ENCODE results near the gene ARID3C.
A peak's percentile ranks its signal among the peaks of the same experiment; 100 is the strongest.

Gene ARID3C

DNA sequence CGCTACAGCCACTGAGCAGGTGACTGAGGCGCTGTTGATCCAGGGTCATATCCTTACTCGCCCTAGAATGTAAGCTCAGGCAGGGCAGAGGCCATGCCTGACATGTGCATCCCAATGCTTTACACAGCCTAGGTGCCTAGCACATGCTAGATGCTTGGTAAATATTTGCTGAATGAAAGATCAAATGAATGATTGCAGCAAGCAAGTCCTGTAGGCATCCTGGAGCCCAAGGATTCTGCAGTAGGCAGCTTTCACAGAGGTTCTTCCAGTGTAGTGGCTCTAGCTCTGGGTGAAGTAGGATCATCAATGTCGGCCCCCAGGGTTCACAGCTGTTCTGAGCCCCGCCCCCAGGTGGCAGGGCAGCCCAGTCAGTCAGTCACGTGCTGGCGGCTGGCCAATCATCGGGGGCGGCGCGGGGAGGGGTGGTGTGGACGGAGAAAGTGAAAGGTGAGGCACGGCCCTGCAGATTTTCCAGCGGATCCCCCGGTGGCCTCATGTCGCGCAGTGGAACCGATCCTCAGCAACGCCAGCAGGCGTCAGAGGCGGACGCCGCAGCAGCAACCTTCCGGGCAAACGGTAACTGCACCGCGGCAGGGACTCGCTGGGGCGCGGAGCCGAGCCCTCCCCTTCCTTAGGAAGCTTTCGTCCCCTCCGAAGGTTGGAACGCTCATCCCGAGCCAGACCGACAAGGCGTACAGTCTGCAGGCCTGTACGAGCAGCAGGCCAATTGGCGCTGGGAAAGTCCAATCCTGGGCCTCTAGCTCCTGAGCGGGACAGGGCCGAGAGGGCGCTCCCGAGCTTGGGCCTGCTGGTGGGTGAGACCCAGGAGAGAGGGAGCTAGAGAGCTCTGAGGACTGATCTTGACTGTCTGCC lies 17.6 kb upstream of the ARID3C start, which contains the start of gene GALT (continued):
- TF ChIP-seq, protein P1, sequence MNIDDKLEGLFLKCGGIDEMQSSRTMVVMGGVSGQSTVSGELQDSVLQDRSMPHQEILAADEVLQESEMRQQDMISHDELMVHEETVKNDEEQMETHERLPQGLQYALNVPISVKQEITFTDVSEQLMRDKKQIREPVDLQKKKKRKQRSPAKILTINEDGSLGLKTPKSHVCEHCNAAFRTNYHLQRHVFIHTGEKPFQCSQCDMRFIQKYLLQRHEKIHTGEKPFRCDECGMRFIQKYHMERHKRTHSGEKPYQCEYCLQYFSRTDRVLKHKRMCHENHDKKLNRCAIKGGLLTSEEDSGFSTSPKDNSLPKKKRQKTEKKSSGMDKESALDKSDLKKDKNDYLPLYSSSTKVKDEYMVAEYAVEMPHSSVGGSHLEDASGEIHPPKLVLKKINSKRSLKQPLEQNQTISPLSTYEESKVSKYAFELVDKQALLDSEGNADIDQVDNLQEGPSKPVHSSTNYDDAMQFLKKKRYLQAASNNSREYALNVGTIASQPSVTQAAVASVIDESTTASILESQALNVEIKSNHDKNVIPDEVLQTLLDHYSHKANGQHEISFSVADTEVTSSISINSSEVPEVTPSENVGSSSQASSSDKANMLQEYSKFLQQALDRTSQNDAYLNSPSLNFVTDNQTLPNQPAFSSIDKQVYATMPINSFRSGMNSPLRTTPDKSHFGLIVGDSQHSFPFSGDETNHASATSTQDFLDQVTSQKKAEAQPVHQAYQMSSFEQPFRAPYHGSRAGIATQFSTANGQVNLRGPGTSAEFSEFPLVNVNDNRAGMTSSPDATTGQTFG (tag by site-specific recombination; IDR thresholded peaks at IDR 0.05; ENCODE audit: borderline replicate concordance): no peak
- TF ChIP-seq OVOL3 (tag by site-specific recombination; IDR thresholded peaks at IDR 0.05) (no peak), MZF1 (tag by site-specific recombination; IDR thresholded peaks at IDR 0.05; ENCODE audit: borderline replicate concordance) (peak; percentile 63; the same call in 1 of the 2 replicates), ZNF791 (tag by site-specific recombination; IDR thresholded peaks at IDR 0.05) (no peak), ZNF473 (tag by site-specific recombination; IDR thresholded peaks at IDR 0.05) (no peak), ZNF292 (tag by site-specific recombination; IDR thresholded peaks at IDR 0.05; ENCODE audit: borderline replicate concordance, low read depth) (no peak), ZNF549 (tag by site-specific recombination; IDR thresholded peaks at IDR 0.05) (no peak), ZBTB17 (tag by site-specific recombination; IDR thresholded peaks at IDR 0.05) (peak; percentile 76), ZNF223 (tag by site-specific recombination; IDR thresholded peaks at IDR 0.05) (no peak), ZNF366 (tag by site-specific recombination; conservative IDR thresholded peaks at IDR 0.05) (0 out of 2 replicates have a peak, but pooled peaks have one; percentile 38), GFI1B (tag by site-specific recombination; IDR thresholded peaks at IDR 0.05) (no peak), ZNF670 (tag by site-specific recombination; IDR thresholded peaks at IDR 0.05; ENCODE audit: low read depth) (no peak), HOXD13 (CRISPR knock-in tag; IDR thresholded peaks at IDR 0.05; ENCODE audit: borderline replicate concordance) (no peak; the same call in 1 of the 2 replicates), ZNF707 (tag by site-specific recombination; IDR thresholded peaks at IDR 0.05) (no peak), ZFP41 (tag by site-specific recombination; IDR thresholded peaks at IDR 0.05; ENCODE audit: borderline replicate concordance) (no peak), ZBTB21 (tag by site-specific recombination; IDR thresholded peaks at IDR 0.05) (no peak), ZXDB (tag by site-specific recombination; IDR thresholded peaks at IDR 0.05) (peak; percentile 73), REPIN1 (tag by site-specific recombination; IDR thresholded peaks at IDR 0.05; ENCODE audit: low read depth) (0 out of 2 replicates have a peak, but pooled peaks have one; percentile 72), ZNF174 (tag by site-specific recombination; IDR thresholded peaks at IDR 0.05) (no peak), ZNF530 (tag by site-specific recombination; IDR thresholded peaks at IDR 0.05; ENCODE audit: low read depth) (no peak), ZNF248 (tag by site-specific recombination; IDR thresholded peaks at IDR 0.05) (no peak), ZNF302 (tag by site-specific recombination; IDR thresholded peaks at IDR 0.05; ENCODE audit: low read depth) (no peak), ZNF626 (tag by site-specific recombination; IDR thresholded peaks at IDR 0.05) (no peak)
- TF ChIP-seq, protein P2, sequence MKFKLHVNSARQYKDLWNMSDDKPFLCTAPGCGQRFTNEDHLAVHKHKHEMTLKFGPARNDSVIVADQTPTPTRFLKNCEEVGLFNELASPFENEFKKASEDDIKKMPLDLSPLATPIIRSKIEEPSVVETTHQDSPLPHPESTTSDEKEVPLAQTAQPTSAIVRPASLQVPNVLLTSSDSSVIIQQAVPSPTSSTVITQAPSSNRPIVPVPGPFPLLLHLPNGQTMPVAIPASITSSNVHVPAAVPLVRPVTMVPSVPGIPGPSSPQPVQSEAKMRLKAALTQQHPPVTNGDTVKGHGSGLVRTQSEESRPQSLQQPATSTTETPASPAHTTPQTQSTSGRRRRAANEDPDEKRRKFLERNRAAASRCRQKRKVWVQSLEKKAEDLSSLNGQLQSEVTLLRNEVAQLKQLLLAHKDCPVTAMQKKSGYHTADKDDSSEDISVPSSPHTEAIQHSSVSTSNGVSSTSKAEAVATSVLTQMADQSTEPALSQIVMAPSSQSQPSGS (tag by site-specific recombination; IDR thresholded peaks at IDR 0.05; ENCODE audit: low read depth): no peak
- TF ChIP-seq, protein P3, sequence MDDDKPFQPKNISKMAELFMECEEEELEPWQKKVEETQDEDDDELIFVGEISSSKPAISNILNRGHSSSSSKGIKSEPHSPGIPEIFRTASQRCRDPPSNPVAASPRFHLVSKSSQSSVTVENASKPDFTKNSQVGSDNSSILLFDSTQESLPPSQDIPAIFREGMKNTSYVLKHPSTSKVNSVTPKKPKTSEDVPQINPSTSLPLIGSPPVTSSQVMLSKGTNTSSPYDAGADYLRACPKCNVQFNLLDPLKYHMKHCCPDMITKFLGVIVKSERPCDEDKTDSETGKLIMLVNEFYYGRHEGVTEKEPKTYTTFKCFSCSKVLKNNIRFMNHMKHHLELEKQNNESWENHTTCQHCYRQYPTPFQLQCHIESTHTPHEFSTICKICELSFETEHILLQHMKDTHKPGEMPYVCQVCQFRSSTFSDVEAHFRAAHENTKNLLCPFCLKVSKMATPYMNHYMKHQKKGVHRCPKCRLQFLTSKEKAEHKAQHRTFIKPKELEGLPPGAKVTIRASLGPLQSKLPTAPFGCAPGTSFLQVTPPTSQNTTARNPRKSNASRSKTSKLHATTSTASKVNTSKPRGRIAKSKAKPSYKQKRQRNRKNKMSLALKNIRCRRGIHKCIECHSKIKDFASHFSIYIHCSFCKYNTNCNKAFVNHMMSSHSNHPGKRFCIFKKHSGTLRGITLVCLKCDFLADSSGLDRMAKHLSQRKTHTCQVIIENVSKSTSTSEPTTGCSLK (tag by site-specific recombination; IDR thresholded peaks at IDR 0.05): no peak
- TF ChIP-seq, protein P4, sequence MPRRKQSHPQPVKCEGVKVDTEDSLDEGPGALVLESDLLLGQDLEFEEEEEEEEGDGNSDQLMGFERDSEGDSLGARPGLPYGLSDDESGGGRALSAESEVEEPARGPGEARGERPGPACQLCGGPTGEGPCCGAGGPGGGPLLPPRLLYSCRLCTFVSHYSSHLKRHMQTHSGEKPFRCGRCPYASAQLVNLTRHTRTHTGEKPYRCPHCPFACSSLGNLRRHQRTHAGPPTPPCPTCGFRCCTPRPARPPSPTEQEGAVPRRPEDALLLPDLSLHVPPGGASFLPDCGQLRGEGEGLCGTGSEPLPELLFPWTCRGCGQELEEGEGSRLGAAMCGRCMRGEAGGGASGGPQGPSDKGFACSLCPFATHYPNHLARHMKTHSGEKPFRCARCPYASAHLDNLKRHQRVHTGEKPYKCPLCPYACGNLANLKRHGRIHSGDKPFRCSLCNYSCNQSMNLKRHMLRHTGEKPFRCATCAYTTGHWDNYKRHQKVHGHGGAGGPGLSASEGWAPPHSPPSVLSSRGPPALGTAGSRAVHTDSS (tag by site-specific recombination; IDR thresholded peaks at IDR 0.05): no peak
- TF ChIP-seq, protein P5, sequence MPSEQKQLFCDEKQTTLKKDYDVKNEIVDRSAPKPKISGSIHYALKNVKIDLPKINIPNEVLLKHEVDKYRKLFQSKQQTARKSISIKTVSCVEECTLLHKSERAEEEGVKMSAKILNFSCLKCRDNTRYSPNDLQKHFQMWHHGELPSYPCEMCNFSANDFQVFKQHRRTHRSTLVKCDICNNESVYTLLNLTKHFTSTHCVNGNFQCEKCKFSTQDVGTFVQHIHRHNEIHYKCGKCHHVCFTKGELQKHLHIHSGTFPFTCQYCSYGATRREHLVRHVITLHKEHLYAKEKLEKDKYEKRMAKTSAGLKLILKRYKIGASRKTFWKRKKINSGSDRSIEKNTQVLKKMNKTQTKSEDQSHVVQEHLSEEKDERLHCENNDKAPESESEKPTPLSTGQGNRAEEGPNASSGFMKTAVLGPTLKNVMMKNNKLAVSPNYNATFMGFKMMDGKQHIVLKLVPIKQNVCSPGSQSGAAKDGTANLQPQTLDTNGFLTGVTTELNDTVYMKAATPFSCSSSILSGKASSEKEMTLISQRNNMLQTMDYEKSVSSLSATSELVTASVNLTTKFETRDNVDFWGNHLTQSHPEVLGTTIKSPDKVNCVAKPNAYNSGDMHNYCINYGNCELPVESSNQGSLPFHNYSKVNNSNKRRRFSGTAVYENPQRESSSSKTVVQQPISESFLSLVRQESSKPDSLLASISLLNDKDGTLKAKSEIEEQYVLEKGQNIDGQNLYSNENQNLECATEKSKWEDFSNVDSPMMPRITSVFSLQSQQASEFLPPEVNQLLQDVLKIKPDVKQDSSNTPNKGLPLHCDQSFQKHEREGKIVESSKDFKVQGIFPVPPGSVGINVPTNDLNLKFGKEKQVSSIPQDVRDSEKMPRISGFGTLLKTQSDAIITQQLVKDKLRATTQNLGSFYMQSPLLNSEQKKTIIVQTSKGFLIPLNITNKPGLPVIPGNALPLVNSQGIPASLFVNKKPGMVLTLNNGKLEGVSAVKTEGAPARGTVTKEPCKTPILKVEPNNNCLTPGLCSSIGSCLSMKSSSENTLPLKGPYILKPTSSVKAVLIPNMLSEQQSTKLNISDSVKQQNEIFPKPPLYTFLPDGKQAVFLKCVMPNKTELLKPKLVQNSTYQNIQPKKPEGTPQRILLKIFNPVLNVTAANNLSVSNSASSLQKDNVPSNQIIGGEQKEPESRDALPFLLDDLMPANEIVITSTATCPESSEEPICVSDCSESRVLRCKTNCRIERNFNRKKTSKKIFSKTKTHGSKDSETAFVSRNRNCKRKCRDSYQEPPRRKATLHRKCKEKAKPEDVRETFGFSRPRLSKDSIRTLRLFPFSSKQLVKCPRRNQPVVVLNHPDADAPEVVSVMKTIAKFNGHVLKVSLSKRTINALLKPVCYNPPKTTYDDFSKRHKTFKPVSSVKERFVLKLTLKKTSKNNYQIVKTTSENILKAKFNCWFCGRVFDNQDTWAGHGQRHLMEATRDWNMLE (tag by site-specific recombination; conservative IDR thresholded peaks at IDR 0.05; ENCODE audit: low read depth): no peak
